NCI-H1092 treated with DMSO at 0.1 percent for 48 hours (cell line): ENCODE results near the gene ARHGEF10L.

Source experiments
- DNase-seq: peaks from one replicate; lab custom pipeline; 2025; lab: John Stamatoyannopoulos, UW

Gene ARHGEF10L

GRCh38 chr1:17655169-17655568, 115.7 kb downstream of the ARHGEF10L start:
- no peak for DNase-seq

- no peak for DNase-seq
These were observed 116.4 kb downstream of the ARHGEF10L start for GRCh38 chr1:17655922-17656321.

GRCh38 chr1:17657436-17657835, 117.9 kb downstream of the ARHGEF10L start:
- no peak for DNase-seq

- no peak for DNase-seq
These were observed 119.3 kb downstream of the ARHGEF10L start for GRCh38 chr1:17658837-17659236.

- peak; percentile 60 for DNase-seq
These were observed 122.2 kb downstream of the ARHGEF10L start for GRCh38 chr1:17661546-17662157.

- DNase-seq = no peak
These were observed 122.8 kb downstream of the ARHGEF10L start for GRCh38 chr1:17662296-17662695.

- no peak for DNase-seq
These were observed 123.3 kb downstream of the ARHGEF10L start for GRCh38 chr1:17662786-17663185.

- no peak for DNase-seq
These were observed 124.1 kb downstream of the ARHGEF10L start for GRCh38 chr1:17663646-17664045.

- no peak for DNase-seq
These were observed 124.8 kb downstream of the ARHGEF10L start for GRCh38 chr1:17664322-17664721.

GRCh38 chr1:17665054-17665453, 125.6 kb downstream of the ARHGEF10L start:
- DNase-seq = no peak

- DNase-seq = peak; percentile 26
These were observed 126.6 kb downstream of the ARHGEF10L start for GRCh38 chr1:17665950-17666720.

- DNase-seq = no peak
These were observed 128.1 kb downstream of the ARHGEF10L start for GRCh38 chr1:17667641-17668040.

GRCh38 chr1:17668195-17668594, 128.7 kb downstream of the ARHGEF10L start:
- no peak for DNase-seq

- no peak for DNase-seq
These were observed 129.2 kb downstream of the ARHGEF10L start for GRCh38 chr1:17668624-17669175.

GRCh38 chr1:17669305-17669704, 129.8 kb downstream of the ARHGEF10L start:
- DNase-seq = no peak

- DNase-seq = no peak
These were observed 130.5 kb downstream of the ARHGEF10L start for GRCh38 chr1:17669866-17670451.

GRCh38 chr1:17670587-17671313, 131.3 kb downstream of the ARHGEF10L start:
- no peak for DNase-seq

GRCh38 chr1:17671314-17671705, 131.8 kb downstream of the ARHGEF10L start:
- DNase-seq = peak; percentile 36

GRCh38 chr1:17671741-17672140, 132.2 kb downstream of the ARHGEF10L start:
- peak; percentile 89 for DNase-seq

- DNase-seq = peak; percentile 57
These were observed 132.7 kb downstream of the ARHGEF10L start for GRCh38 chr1:17672226-17672625.

GRCh38 chr1:17673329-17674072, 134.0 kb downstream of the ARHGEF10L start:
- DNase-seq = peak; percentile 84
